SK-N-MC (cell line): ENCODE measurements around the gene GPR158.

Experiments
- EZH2 ChIP-seq: fragments of 200-600 bp; sonication (generic); IDR thresholded peaks from one replicate; pipeline ENCODE4 v1.6.1; 2017; ENCODE audit warnings: antibody characterized with exemption
- FOXP2 ChIP-seq: optimal IDR thresholded peaks from 2 replicates; pipeline ENCODE3; 2011; ENCODE audit warnings: mild to moderate bottlenecking, moderate library complexity; ENCODE audit not compliant: insufficient read depth; ENCODE audit errors: extremely low read length, control extremely low read depth
- POLR2AphosphoS5 ChIP-seq: IDR thresholded peaks from 2 replicates; pipeline ENCODE4 v1.6.1; 2012; ENCODE audit warnings: mild to moderate bottlenecking, low read depth, low read length, borderline replicate concordance

DNA sequence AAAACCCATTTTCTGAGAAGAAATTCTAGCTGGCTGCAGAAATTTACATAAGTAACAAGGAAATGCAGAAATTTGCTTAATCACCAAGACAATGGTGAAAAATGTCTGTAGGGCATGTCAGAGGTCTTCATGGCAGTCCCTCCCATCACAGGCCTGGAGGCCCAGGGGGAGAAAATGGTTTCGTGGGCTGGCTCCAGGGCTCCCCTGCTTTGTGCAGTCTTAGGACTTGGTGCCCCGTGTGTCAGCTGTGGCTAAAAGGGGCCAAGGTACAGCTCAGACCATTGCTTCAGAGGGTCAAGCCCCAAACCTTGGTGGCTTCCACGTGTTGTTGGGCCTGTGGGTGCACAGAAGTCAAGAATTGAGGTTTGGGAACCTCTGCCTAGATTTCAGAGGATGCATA lies 215.9 kb downstream of the GPR158 start:
- no peak for TF ChIP-seq POLR2AphosphoS5
- no peak for TF ChIP-seq EZH2
- no peak for TF ChIP-seq FOXP2
